ENCODE data around the gene DRGX. TPM values are rescaled to one million over a fixed set of nuclear protein-coding genes. Genes with fewer than 3 reads are reported as not detected.

The DRGX gene
- total and polyA plus RNA-seq, 2 experiments from 2014 or later, result not detected

GRCh38 chr10:49403363-49403762 lies 7.5 kb upstream of the DRGX start:
- Histone ChIP-seq H3K9me2 (replicated peaks; ENCODE audit: insufficient read depth) (no peaks in the 10 kb centered on the region), H3K79me2 (no peaks in the 10 kb centered on the region), H3K4me2 (no peak overlapping the region), H3K4me3 (no peak overlapping the region), H3K27ac (no peak overlapping the region), H4K20me1 (ENCODE audit: insufficient read depth, poor library complexity, severe bottlenecking) (no peaks in the 10 kb centered on the region), H3K27me3 (peaks cover 85% of the 10 kb centered on the region), H3K9me3 (ENCODE audit: low read depth) (no peaks in the 10 kb centered on the region), H2AFZ (no peak overlapping the region), H3K36me3 (replicated peaks; ENCODE audit: insufficient read depth, low read depth) (no peaks in the 10 kb centered on the region), H3K4me1 (ENCODE audit: insufficient read depth) (no peaks in the 10 kb centered on the region)
- 46% methylated on average over 3 of the region's 3 CpGs for WGBS (ENCODE audit: low lambda C conversion rate, missing lambda C conversion rate)
- no peak for DNase-seq (ENCODE audit: low spot score)
- TF ChIP-seq, protein P1, sequence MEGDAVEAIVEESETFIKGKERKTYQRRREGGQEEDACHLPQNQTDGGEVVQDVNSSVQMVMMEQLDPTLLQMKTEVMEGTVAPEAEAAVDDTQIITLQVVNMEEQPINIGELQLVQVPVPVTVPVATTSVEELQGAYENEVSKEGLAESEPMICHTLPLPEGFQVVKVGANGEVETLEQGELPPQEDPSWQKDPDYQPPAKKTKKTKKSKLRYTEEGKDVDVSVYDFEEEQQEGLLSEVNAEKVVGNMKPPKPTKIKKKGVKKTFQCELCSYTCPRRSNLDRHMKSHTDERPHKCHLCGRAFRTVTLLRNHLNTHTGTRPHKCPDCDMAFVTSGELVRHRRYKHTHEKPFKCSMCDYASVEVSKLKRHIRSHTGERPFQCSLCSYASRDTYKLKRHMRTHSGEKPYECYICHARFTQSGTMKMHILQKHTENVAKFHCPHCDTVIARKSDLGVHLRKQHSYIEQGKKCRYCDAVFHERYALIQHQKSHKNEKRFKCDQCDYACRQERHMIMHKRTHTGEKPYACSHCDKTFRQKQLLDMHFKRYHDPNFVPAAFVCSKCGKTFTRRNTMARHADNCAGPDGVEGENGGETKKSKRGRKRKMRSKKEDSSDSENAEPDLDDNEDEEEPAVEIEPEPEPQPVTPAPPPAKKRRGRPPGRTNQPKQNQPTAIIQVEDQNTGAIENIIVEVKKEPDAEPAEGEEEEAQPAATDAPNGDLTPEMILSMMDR (IDR thresholded peaks at IDR 0.05; ENCODE audit: poor library complexity), result no peak
- TF ChIP-seq EZH2phosphoT487 (IDR thresholded peaks at IDR 0.05; ENCODE audit: low read depth, severe bottlenecking, unreplicated experiment) (no peak), EZH2 (IDR thresholded peaks at IDR 0.05; ENCODE audit: borderline replicate concordance) (no peak)

DNA sequence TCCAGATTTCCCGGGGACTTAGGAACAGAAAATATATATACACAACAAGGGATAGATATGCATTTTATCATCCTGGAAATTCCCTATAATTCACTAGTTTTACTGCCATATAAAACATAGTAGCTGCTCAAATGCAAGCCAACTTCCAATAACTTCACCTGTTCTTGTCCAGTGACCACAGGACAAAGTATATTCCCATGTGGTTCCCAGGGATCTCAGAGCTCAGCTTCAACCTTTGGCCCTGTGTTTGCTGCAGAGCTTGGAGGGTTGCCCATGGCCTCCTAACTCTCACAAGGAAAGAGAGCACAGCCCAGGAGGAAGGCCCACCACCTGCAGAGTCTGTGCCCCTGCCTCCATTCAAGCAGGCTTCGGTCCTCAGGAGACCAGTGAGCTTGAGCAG lies 4.5 kb upstream of the DRGX start:
- no peak for TF ChIP-seq EZH2 (IDR thresholded peaks at IDR 0.05; ENCODE audit: borderline replicate concordance)
- TF ChIP-seq, protein P1 (IDR thresholded peaks at IDR 0.05; ENCODE audit: poor library complexity), result no peak
- no peak for TF ChIP-seq EZH2phosphoT487 (IDR thresholded peaks at IDR 0.05; ENCODE audit: low read depth, severe bottlenecking, unreplicated experiment)
- no peaks in the 10 kb centered on the region for H3K36me3 ChIP-seq (replicated peaks; ENCODE audit: insufficient read depth, low read depth)
- no peaks in the 10 kb centered on the region for H3K79me2 ChIP-seq
- H3K27me3 ChIP-seq, result peaks cover 99% of the 10 kb centered on the region
- H3K9me3 ChIP-seq (ENCODE audit: low read depth), result no peaks in the 10 kb centered on the region
- DNase-seq (ENCODE audit: low spot score), result no peak
- H3K27ac ChIP-seq, result no peak overlapping the region
- H3K4me2 ChIP-seq, result no peak overlapping the region
- no peaks in the 10 kb centered on the region for H4K20me1 ChIP-seq (ENCODE audit: insufficient read depth, poor library complexity, severe bottlenecking)
- WGBS (ENCODE audit: low lambda C conversion rate, missing lambda C conversion rate), result 75% methylated on average over 2 of the region's 2 CpGs
- H3K4me1 ChIP-seq (ENCODE audit: insufficient read depth), result no peaks in the 10 kb centered on the region
- no peak overlapping the region for H3K4me3 ChIP-seq
- no peak overlapping the region for H2AFZ ChIP-seq
- H3K9me2 ChIP-seq (replicated peaks; ENCODE audit: insufficient read depth), result no peaks in the 10 kb centered on the region

GRCh38 chr10:49398986-49399385 lies 3.1 kb upstream of the DRGX start:
- WGBS (ENCODE audit: low lambda C conversion rate, missing lambda C conversion rate), result 9% methylated on average over 9 of the region's 9 CpGs
- no peaks in the 10 kb centered on the region for H3K9me3 ChIP-seq (ENCODE audit: low read depth)
- no peak overlapping the region for H3K27ac ChIP-seq
- no peak overlapping the region for H3K4me3 ChIP-seq
- no peaks in the 10 kb centered on the region for H3K4me1 ChIP-seq (ENCODE audit: insufficient read depth)
- H3K4me2 ChIP-seq, result peak overlapping the region; percentile 98
- no peaks in the 10 kb centered on the region for H3K79me2 ChIP-seq
- peaks cover 99% of the 10 kb centered on the region for H3K27me3 ChIP-seq
- no peaks in the 10 kb centered on the region for H3K9me2 ChIP-seq (replicated peaks; ENCODE audit: insufficient read depth)
- H3K36me3 ChIP-seq (replicated peaks; ENCODE audit: insufficient read depth, low read depth), result no peaks in the 10 kb centered on the region
- no peaks in the 10 kb centered on the region for H4K20me1 ChIP-seq (ENCODE audit: insufficient read depth, poor library complexity, severe bottlenecking)
- no peak for DNase-seq (ENCODE audit: low spot score)
- H2AFZ ChIP-seq, result no peak overlapping the region
- TF ChIP-seq, protein P1 (IDR thresholded peaks at IDR 0.05; ENCODE audit: poor library complexity), result no peak
- TF ChIP-seq EZH2 (IDR thresholded peaks at IDR 0.05; ENCODE audit: borderline replicate concordance), result no peak
- peak; percentile 2 for TF ChIP-seq EZH2phosphoT487 (IDR thresholded peaks at IDR 0.05; ENCODE audit: low read depth, severe bottlenecking, unreplicated experiment)
